ENCODE results near the gene RNF32.

The RNF32 gene

DNA sequence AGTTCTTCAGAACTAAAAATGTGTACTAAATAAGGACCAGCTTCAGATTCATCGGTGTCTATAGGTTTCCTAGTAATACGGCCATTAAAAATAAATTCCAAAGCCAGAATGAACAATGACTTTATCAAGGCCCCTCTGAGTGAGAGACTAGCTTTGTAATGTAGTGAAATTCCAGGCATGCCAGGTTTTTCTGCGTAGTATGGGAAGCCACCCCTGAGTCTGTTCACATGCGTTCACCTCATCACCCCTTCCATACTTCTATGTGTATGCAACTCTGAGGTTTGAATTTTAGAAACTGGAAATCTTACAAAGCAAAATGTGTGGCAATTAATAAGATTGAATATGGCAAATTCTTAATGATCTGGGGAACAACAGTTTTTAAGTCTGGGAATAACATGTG is 24.5 kb downstream of the RNF32 start:
- Histone ChIP-seq H3K9ac (ENCODE audit: low read depth, low read length) (peak overlapping the region; percentile 10; the same call in 1 of the 2 replicates), H3K9me3 (ENCODE audit: insufficient read depth, low read depth, low read length) (no peaks in the 10 kb centered on the region), H3K36me3 (ENCODE audit: insufficient read depth, low read length) (0 out of 2 replicates have a peak, but pooled peaks cover 5% of the 10 kb centered on the region), H3K4me1 (ENCODE audit: insufficient read depth, low read length) (peaks cover 27% of the 10 kb centered on the region), H3K27me3 (ENCODE audit: insufficient read depth, low read length) (no peaks in the 10 kb centered on the region), H3K4me3 (ENCODE audit: low read length) (no peak overlapping the region), H3K27ac (ENCODE audit: low read depth, low read length) (peak overlapping the region; percentile 38)
- 89% methylated on average over 3 of the region's 4 CpGs for WGBS

DNA sequence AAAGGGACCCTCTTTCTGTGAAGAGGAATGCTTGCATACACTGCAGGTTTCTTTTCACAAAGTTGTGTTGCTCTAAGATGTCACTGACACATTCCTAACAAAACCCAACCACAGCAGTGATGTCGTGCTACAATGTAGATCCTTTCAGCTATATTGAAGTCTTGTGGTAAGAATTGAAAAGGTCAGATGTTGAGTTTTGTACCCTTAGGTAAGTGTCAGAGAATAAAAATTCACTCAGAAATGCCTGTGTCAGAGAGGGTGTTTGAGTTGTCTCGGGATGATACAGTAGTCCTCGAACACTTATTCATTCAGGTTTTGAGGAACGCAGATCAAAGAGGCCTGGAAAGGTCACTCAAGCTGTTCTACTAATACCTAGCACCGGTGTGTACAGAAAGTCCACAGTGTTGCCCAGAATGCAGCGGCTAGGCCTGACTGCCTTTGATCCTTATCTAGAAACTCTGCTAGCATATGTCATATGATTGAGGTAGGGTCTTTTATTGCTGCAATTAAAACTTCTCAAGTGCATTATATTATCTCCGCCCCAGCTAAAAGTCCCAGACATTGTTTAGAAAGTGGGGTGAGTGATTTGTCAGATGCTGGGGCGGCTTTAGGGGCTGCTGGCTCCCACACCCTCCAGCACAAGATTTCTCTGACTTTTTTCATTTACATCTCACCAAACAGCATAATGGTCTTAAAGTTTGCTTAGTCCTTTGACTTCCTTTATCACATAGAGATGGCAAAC is 26.0 kb downstream of the RNF32 start:
- H3K4me3 ChIP-seq (ENCODE audit: low read length) = no peak overlapping the region
- 0 out of 2 replicates have a peak, but pooled peaks cover 10% of the 10 kb centered on the region for H3K36me3 ChIP-seq (ENCODE audit: insufficient read depth, low read length)
- no peaks in the 10 kb centered on the region for H3K27me3 ChIP-seq (ENCODE audit: insufficient read depth, low read length)
- 87% methylated on average over 7 of the region's 8 CpGs for WGBS
- peaks cover 27% of the 10 kb centered on the region for H3K4me1 ChIP-seq (ENCODE audit: insufficient read depth, low read length)
- no peak overlapping the region for H3K9ac ChIP-seq (ENCODE audit: low read depth, low read length)
- peak overlapping the region; percentile 34; the same call in 1 of the 2 replicates for H3K27ac ChIP-seq (ENCODE audit: low read depth, low read length)
- no peaks in the 10 kb centered on the region for H3K9me3 ChIP-seq (ENCODE audit: insufficient read depth, low read depth, low read length)

DNA sequence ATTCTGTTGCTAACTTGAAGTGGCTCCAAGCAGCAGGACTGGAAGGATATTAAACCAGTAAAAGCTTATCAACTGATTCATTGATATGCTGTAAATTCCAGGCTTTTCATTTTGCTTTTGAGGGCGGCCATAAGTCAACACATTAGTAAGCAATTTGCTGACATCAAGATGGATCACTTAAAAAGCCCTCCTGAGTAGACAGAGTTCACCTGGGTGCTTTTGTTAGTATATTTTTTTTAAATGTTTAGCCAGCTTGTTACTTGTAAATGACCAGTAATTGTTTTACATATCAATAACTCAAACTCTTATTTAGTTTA is 26.5 kb downstream of the RNF32 start:
- no peaks in the 10 kb centered on the region for H3K9me3 ChIP-seq (ENCODE audit: insufficient read depth, low read depth, low read length)
- 0 out of 2 replicates have a peak, but pooled peaks cover 10% of the 10 kb centered on the region for H3K36me3 ChIP-seq (ENCODE audit: insufficient read depth, low read length)
- H3K9ac ChIP-seq (ENCODE audit: low read depth, low read length) = no peak overlapping the region
- H3K4me1 ChIP-seq (ENCODE audit: insufficient read depth, low read length) = peaks cover 27% of the 10 kb centered on the region
- H3K27me3 ChIP-seq (ENCODE audit: insufficient read depth, low read length) = no peaks in the 10 kb centered on the region
- peak overlapping the region; percentile 34; the same call in 1 of the 2 replicates for H3K27ac ChIP-seq (ENCODE audit: low read depth, low read length)
- whole genome bisulfite sequencing = 57% methylated on average over 1 of the region's 1 CpG
- no peak overlapping the region for H3K4me3 ChIP-seq (ENCODE audit: low read length)

- Histone ChIP-seq H3K9me3 (ENCODE audit: insufficient read depth, low read depth, low read length) (no peaks in the 10 kb centered on the region), H3K9ac (ENCODE audit: low read depth, low read length) (no peak overlapping the region), H3K4me3 (ENCODE audit: low read length) (no peak overlapping the region), H3K36me3 (ENCODE audit: insufficient read depth, low read length) (0 out of 2 replicates have a peak, but pooled peaks cover 13% of the 10 kb centered on the region), H3K4me1 (ENCODE audit: insufficient read depth, low read length) (peaks cover 27% of the 10 kb centered on the region), H3K27ac (ENCODE audit: low read depth, low read length) (no peak overlapping the region), H3K27me3 (ENCODE audit: insufficient read depth, low read length) (no peaks in the 10 kb centered on the region)
- 94% methylated on average over 13 of the region's 13 CpGs for WGBS
These were observed 27.7 kb downstream of the RNF32 start for GRCh38 chr7:156668130-156668741.

DNA sequence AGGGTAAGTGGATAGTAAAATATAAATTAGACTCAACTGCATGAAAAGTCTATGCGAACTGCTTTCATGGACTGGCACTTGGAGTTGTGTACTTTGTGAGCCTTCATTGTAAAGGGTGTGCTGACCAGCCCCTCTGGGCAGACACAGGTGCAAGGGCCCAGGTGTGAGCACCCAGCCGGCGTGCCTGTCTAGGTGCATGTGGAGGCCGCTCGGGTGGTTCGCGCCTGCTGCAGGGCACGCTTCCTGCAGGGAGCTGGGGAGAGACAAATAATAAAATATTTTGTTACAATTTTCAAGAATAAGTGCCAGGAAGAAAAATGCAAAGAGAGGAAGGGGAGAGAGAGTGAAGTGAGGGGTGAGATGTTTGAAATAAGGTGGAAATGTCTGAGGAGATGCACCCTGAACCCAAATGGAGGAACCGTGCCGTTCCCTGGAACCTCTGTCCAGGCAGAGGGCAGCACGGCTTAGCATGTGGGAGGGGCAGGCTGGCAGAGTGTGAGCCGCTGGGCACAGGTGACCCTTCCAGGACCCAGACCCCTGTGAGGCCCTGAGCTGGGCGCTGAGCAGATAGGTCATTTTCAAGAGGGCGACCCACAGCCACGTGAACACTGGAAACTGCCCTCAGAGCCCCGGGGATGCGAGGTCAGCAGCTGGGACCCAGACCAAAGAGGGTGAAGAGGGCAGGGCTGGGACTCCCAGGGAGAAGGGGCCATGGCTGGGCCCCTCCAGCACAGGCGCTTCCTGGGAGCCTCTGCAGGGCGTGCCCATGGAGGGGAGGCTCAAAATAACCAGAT is 28.7 kb downstream of the RNF32 start:
- Histone ChIP-seq H3K27me3 (ENCODE audit: insufficient read depth, low read length) (no peaks in the 10 kb centered on the region), H3K27ac (ENCODE audit: low read depth, low read length) (no peak overlapping the region), H3K36me3 (ENCODE audit: insufficient read depth, low read length) (0 out of 2 replicates have a peak, but pooled peaks cover 13% of the 10 kb centered on the region), H3K4me3 (ENCODE audit: low read length) (no peak overlapping the region), H3K9ac (ENCODE audit: low read depth, low read length) (no peak overlapping the region), H3K9me3 (ENCODE audit: insufficient read depth, low read depth, low read length) (no peaks in the 10 kb centered on the region), H3K4me1 (ENCODE audit: insufficient read depth, low read length) (peaks cover 27% of the 10 kb centered on the region)
- 95% methylated on average over 19 of the region's 19 CpGs for WGBS

- Histone ChIP-seq H3K9ac (ENCODE audit: low read depth, low read length) (no peak overlapping the region), H3K27me3 (ENCODE audit: insufficient read depth, low read length) (no peaks in the 10 kb centered on the region), H3K4me1 (ENCODE audit: insufficient read depth, low read length) (no peaks in the 10 kb centered on the region; the same call in 1 of the 2 replicates), H3K36me3 (ENCODE audit: insufficient read depth, low read length) (peaks cover 39% of the 10 kb centered on the region), H3K4me3 (ENCODE audit: low read length) (no peak overlapping the region), H3K9me3 (ENCODE audit: insufficient read depth, low read depth, low read length) (no peaks in the 10 kb centered on the region), H3K27ac (ENCODE audit: low read depth, low read length) (no peak overlapping the region)
- WGBS = 86% methylated on average over 4 of the region's 6 CpGs
These were observed 32.9 kb downstream of the RNF32 start for GRCh38 chr7:156673454-156673853.

GRCh38 chr7:156673902-156674301 is 33.3 kb downstream of the RNF32 start:
- H3K27ac ChIP-seq (ENCODE audit: low read depth, low read length) = no peak overlapping the region; the same call in 1 of the 2 replicates
- 89% methylated on average over 9 of the region's 9 CpGs for WGBS
- H3K9ac ChIP-seq (ENCODE audit: low read depth, low read length) = no peak overlapping the region
- H3K4me1 ChIP-seq (ENCODE audit: insufficient read depth, low read length) = no peaks in the 10 kb centered on the region; the same call in 1 of the 2 replicates
- H3K27me3 ChIP-seq (ENCODE audit: insufficient read depth, low read length) = no peaks in the 10 kb centered on the region
- no peak overlapping the region for H3K4me3 ChIP-seq (ENCODE audit: low read length)
- H3K9me3 ChIP-seq (ENCODE audit: insufficient read depth, low read depth, low read length) = no peaks in the 10 kb centered on the region
- peaks cover 41% of the 10 kb centered on the region for H3K36me3 ChIP-seq (ENCODE audit: insufficient read depth, low read length)

- peaks cover 53% of the 10 kb centered on the region for H3K36me3 ChIP-seq (ENCODE audit: insufficient read depth, low read length)
- H3K4me3 ChIP-seq (ENCODE audit: low read length) = no peak overlapping the region
- H3K4me1 ChIP-seq (ENCODE audit: insufficient read depth, low read length) = no peaks in the 10 kb centered on the region; the same call in 1 of the 2 replicates
- no peaks in the 10 kb centered on the region for H3K9me3 ChIP-seq (ENCODE audit: insufficient read depth, low read depth, low read length)
- no peaks in the 10 kb centered on the region for H3K27me3 ChIP-seq (ENCODE audit: insufficient read depth, low read length)
- no peak overlapping the region; the same call in 1 of the 2 replicates for H3K9ac ChIP-seq (ENCODE audit: low read depth, low read length)
- WGBS = 91% methylated on average over 9 of the region's 9 CpGs
- no peak overlapping the region for H3K27ac ChIP-seq (ENCODE audit: low read depth, low read length)
These were observed 35.1 kb downstream of the RNF32 start for GRCh38 chr7:156675721-156676120.

- H3K4me1 ChIP-seq (ENCODE audit: insufficient read depth, low read length) = no peaks in the 10 kb centered on the region; the same call in 1 of the 2 replicates
- no peak overlapping the region for H3K9ac ChIP-seq (ENCODE audit: low read depth, low read length)
- no peaks in the 10 kb centered on the region for H3K9me3 ChIP-seq (ENCODE audit: insufficient read depth, low read depth, low read length)
- H3K27ac ChIP-seq (ENCODE audit: low read depth, low read length) = no peak overlapping the region
- no peak overlapping the region for H3K4me3 ChIP-seq (ENCODE audit: low read length)
- H3K36me3 ChIP-seq (ENCODE audit: insufficient read depth, low read length) = peaks cover 51% of the 10 kb centered on the region
- 86% methylated on average over 19 of the region's 19 CpGs for WGBS
- H3K27me3 ChIP-seq (ENCODE audit: insufficient read depth, low read length) = no peaks in the 10 kb centered on the region
These were observed 35.7 kb downstream of the RNF32 start for GRCh38 chr7:156676263-156676662.

DNA sequence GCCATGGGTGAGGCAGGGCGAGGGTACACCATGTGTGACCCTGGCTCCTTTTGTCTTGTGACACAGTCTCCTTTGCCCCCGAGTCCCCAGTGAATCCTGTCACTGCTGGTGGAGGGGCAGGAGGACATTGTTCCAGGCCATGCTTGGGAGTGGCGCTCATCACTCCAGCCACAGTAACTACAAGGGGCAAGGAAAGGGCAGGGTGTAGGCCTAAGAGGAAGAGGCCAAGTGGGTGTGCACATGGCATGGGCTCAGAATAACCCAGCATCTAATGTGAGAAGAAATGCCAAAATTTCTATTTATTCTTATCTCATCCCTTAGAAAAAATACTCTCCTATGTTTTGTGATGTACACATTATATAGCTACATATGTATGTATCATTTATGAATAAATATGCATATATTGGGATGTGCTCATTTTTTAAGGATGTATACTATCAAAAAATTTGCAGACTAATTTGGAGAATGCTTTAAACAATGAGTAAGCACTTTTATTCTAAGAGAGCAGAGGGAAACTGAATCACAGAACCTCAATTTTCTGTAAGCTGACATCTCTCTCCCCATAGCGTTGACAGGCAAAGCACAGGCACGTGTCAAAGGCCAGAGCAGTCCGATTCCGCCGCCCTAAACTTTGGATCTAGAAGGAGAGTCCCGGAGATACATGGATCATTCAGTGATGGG is 36.9 kb downstream of the RNF32 start:
- WGBS = 94% methylated on average over 9 of the region's 9 CpGs
- Histone ChIP-seq H3K9ac (ENCODE audit: low read depth, low read length) (no peak overlapping the region), H3K9me3 (ENCODE audit: insufficient read depth, low read depth, low read length) (no peaks in the 10 kb centered on the region), H3K27ac (ENCODE audit: low read depth, low read length) (no peak overlapping the region), H3K4me1 (ENCODE audit: insufficient read depth, low read length) (no peaks in the 10 kb centered on the region; the same call in 1 of the 2 replicates), H3K36me3 (ENCODE audit: insufficient read depth, low read length) (peaks cover 58% of the 10 kb centered on the region), H3K27me3 (ENCODE audit: insufficient read depth, low read length) (no peaks in the 10 kb centered on the region), H3K4me3 (ENCODE audit: low read length) (no peak overlapping the region)
